K562 (cell line): ENCODE results near the gene AP3M1. TPM values are rescaled to one million over a fixed set of nuclear protein-coding genes. Genes with fewer than 3 reads are reported as not detected.

ENCODE experiments used
- ASH1L ChIP-seq: fragments of 450-650 bp; IDR thresholded peaks from 2 replicates; pipeline ENCODE4 v1.6.1; 2018; ENCODE audit warnings: borderline replicate concordance, mild to moderate bottlenecking, low read depth; ENCODE audit not compliant: partially characterized antibody
- COPS2 ChIP-seq: fragments of 450-650 bp; conservative IDR thresholded peaks from 2 replicates; pipeline ENCODE4 v1.6.1; 2016; ENCODE audit warnings: mild to moderate bottlenecking, moderate library complexity
- CUX1 ChIP-seq: fragments of 200-800 bp; sonication (Bioruptor generic); IDR thresholded peaks from 2 replicates; pipeline ENCODE4 v1.6.1; 2016; ENCODE audit warnings: missing genetic modification characterization, missing compliant biosample characterization
- FIP1L1 ChIP-seq: fragments of 200-400 bp; formaldehyde crosslinking; IDR thresholded peaks from 2 replicates; pipeline ENCODE4 v1.6.1; 2018; ENCODE audit warnings: mild to moderate bottlenecking, low read depth, low read length; ENCODE audit not compliant: poor library complexity, severe bottlenecking
- GATA2 ChIP-seq: sonication (generic); formaldehyde crosslinking; IDR thresholded peaks from 2 replicates; pipeline ENCODE4 v1.4.0; 2020; ENCODE audit warnings: mild to moderate bottlenecking, missing genetic modification reagents
- HIVEP1 ChIP-seq: fragments of 250-450 bp; sonication (Bioruptor Pico); IDR thresholded peaks from 2 replicates; pipeline ENCODE4 v1.4.0; 2020; ENCODE audit warnings: mild to moderate bottlenecking
- KDM4B ChIP-seq, 2 experiments: fragments of 450-650 bp in 1 of 2; sonication (generic) in 1 of 2; IDR thresholded peaks; 2 replicates each; pipeline ENCODE4 v1.6.1; 2016 to 2017; ENCODE audit warnings: borderline replicate concordance in 2 of 2, antibody characterized with exemption in 1 of 2, low read depth in 1 of 2, mild to moderate bottlenecking in 1 of 2
- KLF1 ChIP-seq: fragments of 450-650 bp; IDR thresholded peaks from 2 replicates; pipeline ENCODE4 v1.6.1; 2016; ENCODE audit warnings: missing genetic modification characterization, missing compliant biosample characterization
- RBM17 ChIP-seq: fragments of 200-400 bp; formaldehyde crosslinking; IDR thresholded peaks from 2 replicates; pipeline ENCODE4 v1.6.1; 2017; ENCODE audit warnings: low read depth, mild to moderate bottlenecking, low read length, borderline replicate concordance
- RFX7 ChIP-seq: fragments of 250-450 bp; sonication (Bioruptor Pico); IDR thresholded peaks from 2 replicates; pipeline ENCODE4 v1.5.1; 2021; ENCODE audit warnings: mild to moderate bottlenecking
- SMAD2 ChIP-seq: fragments of 150-350 bp; IDR thresholded peaks from 2 replicates; pipeline ENCODE4 v1.6.1; 2014; ENCODE audit warnings: low read depth, mild to moderate bottlenecking, low read length
- SREBF1 ChIP-seq: fragments of 150-350 bp; IDR thresholded peaks from 2 replicates; pipeline ENCODE4 v1.6.1; 2014; ENCODE audit warnings: antibody characterized with exemption, low read depth, low read length, borderline replicate concordance
- TEAD2 ChIP-seq: fragments of 450-650 bp; IDR thresholded peaks from 2 replicates; pipeline ENCODE4 v1.6.1; 2016; ENCODE audit warnings: missing genetic modification characterization, control low read depth, missing compliant biosample characterization
- YY1 ChIP-seq, 3 experiments: IDR thresholded peaks; 2 replicates each; pipeline ENCODE4 v1.6.1; 2011; ENCODE audit warnings: low read length in 2 of 3, mild to moderate bottlenecking in 2 of 3, moderate library complexity in 2 of 3, borderline replicate concordance in 1 of 3, control low read depth in 1 of 3, low read depth in 1 of 3; ENCODE audit not compliant: insufficient read depth in 3 of 3, insufficient replicate concordance in 2 of 3, control insufficient read depth in 1 of 3, insufficient read length in 1 of 3; ENCODE audit errors: extremely low read depth in 1 of 3
- ZFP1 ChIP-seq: fragments of 450-650 bp; formaldehyde crosslinking; IDR thresholded peaks from 2 replicates; pipeline ENCODE4 v1.4.0; 2020; ENCODE audit warnings: mild to moderate bottlenecking, mixed read lengths
- ZNF23 ChIP-seq: fragments of 250-450 bp; sonication (Bioruptor Pico); IDR thresholded peaks from 2 replicates; pipeline ENCODE4 v1.4.0; 2020; ENCODE audit warnings: mild to moderate bottlenecking
- ZNF316 ChIP-seq: fragments of 450-650 bp; IDR thresholded peaks from 2 replicates; pipeline ENCODE4 v1.6.1; 2016
- ZNF583 ChIP-seq: fragments of 250-450 bp; sonication (Bioruptor Pico); IDR thresholded peaks from 2 replicates; pipeline ENCODE4 v1.4.0; 2020
- polyA plus RNA-seq, 8 experiments: library from polyadenylated mRNA; depleted of rRNA in 4 of 8; stranded (reverse) in 5 of 8; unstranded in 3 of 8; fragments of >200 nt; fragmentation: Nextera tagmentation in 2 of 8; fragmentation: Illumina TruSeq in 1 of 8; extraction: Ambion mirVana in 2 of 8; extraction: Trizol in 1 of 8; gene quantifications; 2 replicates each; pipeline versions ENCODE4 v1.2.1 to v1.2.3, GENCODE V29; 2011 to 2014; ENCODE audit warnings: inconsistent platforms in 1 of 8, missing spikeins in 1 of 8
- total RNA-seq, 7 experiments: library from RNA; depleted of rRNA in 6 of 7; stranded (reverse); fragments of >200 nt in 6 of 7; fragmentation: Illumina TruSeq in 2 of 7; extraction: Trizol in 2 of 7; gene quantifications; 2 replicates each; pipeline versions ENCODE4 v1.2.1 to v1.2.3, GENCODE V29; 2011 to 2021; ENCODE audit warnings: low replicate concordance in 1 of 7
- TF ChIP-seq, protein P1 (sequence below): fragments of 450-650 bp; formaldehyde crosslinking; IDR thresholded peaks from 2 replicates; pipeline ENCODE4 v1.4.0; 2020; ENCODE audit warnings: mild to moderate bottlenecking, moderate library complexity
- TF ChIP-seq, protein P2 (sequence below), 2 experiments: fragments of 200-800 bp in 1 of 2; sonication (Bioruptor generic) in 1 of 2; sonication (generic) in 1 of 2; formaldehyde crosslinking in 1 of 2; IDR thresholded peaks in 1 of 2; conservative IDR thresholded peaks in 1 of 2; 2 replicates each; pipeline versions ENCODE4 v1.5.0 to v1.6.1; 2016 to 2020; ENCODE audit warnings: missing compliant biosample characterization in 1 of 2, missing genetic modification characterization in 1 of 2, missing genetic modification reagents in 1 of 2

The AP3M1 gene
- total and polyA plus RNA-seq, 9 of the 15 experiments (the other 6 are each of a cell fraction or from before 2014, with no cell fraction given), result 44.3 to 135 (median 67.6) TPM

- TF ChIP-seq TEAD2 (tag), result peak; percentile 90
- TF ChIP-seq KDM4B (IDR thresholded peaks at IDR 0.05; ENCODE audit: borderline replicate concordance in 2 of 2, low read depth in 1 of 2), result no peak
- TF ChIP-seq ZNF23 (CRISPR knock-in tag), result peak; percentile 73; the same call in 1 of the 2 replicates
- peak; percentile 97 for TF ChIP-seq ZNF583 (CRISPR knock-in tag)
- TF ChIP-seq, protein P1, sequence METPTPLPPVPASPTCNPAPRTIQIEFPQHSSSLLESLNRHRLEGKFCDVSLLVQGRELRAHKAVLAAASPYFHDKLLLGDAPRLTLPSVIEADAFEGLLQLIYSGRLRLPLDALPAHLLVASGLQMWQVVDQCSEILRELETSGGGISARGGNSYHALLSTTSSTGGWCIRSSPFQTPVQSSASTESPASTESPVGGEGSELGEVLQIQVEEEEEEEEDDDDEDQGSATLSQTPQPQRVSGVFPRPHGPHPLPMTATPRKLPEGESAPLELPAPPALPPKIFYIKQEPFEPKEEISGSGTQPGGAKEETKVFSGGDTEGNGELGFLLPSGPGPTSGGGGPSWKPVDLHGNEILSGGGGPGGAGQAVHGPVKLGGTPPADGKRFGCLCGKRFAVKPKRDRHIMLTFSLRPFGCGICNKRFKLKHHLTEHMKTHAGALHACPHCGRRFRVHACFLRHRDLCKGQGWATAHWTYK (CRISPR knock-in tag), result peak; percentile 95
- peak; percentile 34; the same call in 1 of the 2 replicates for TF ChIP-seq KLF1
- no peak for TF ChIP-seq ASH1L
- TF ChIP-seq ZNF316, result no peak
- TF ChIP-seq FIP1L1, result no peak
- TF ChIP-seq RBM17, result no peak
- no peak for TF ChIP-seq SREBF1
- TF ChIP-seq ZFP1 (CRISPR knock-in tag), result peak; percentile 56; the same call in 1 of the 2 replicates
- TF ChIP-seq COPS2, result no peak
- TF ChIP-seq YY1 (IDR thresholded peaks at IDR 0.05; ENCODE audit: borderline replicate concordance in 1 of 3, control insufficient read depth in 1 of 3, extremely low read depth in 1 of 3, insufficient read depth in 3 of 3, insufficient read length in 1 of 3, insufficient replicate concordance in 2 of 3, low read depth in 1 of 3, low read length in 2 of 3), result peak in 1 of 3 experiments; percentile 73
- TF ChIP-seq, protein P2, sequence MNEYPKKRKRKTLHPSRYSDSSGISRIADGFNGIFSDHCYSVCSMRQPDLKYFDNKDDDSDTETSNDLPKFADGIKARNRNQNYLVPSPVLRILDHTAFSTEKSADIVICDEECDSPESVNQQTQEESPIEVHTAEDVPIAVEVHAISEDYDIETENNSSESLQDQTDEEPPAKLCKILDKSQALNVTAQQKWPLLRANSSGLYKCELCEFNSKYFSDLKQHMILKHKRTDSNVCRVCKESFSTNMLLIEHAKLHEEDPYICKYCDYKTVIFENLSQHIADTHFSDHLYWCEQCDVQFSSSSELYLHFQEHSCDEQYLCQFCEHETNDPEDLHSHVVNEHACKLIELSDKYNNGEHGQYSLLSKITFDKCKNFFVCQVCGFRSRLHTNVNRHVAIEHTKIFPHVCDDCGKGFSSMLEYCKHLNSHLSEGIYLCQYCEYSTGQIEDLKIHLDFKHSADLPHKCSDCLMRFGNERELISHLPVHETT (CRISPR knock-in tag; conservative IDR thresholded peaks at IDR 0.05 in 1 of 2, IDR thresholded peaks at IDR 0.05 in 1 of 2), result peak in 1 of 2 experiments; percentile 96; a peak in 2 of 4 replicates
- TF ChIP-seq SMAD2, result no peak
- peak; percentile 92 for TF ChIP-seq HIVEP1
- no peak for TF ChIP-seq GATA2 (CRISPR knock-in tag)
- 0 out of 2 replicates have a peak, but pooled peaks have one; percentile 36 for TF ChIP-seq RFX7 (CRISPR knock-in tag)
- TF ChIP-seq CUX1, result peak; percentile 94
Measured at GRCh38 chr10:74179111-74179710, 28.6 kb upstream of the AP3M1 start (continued).
